HG02571 (cell line): ENCODE data around the gene MRPL32.
A peak's percentile ranks its signal among the peaks of the same experiment; 100 is the strongest.

Source experiments
- ATAC-seq: cut with Tn5 transposase; IDR thresholded peaks from one replicate; pipeline ENCODE4 v1.9.1; 2021; ENCODE audit warnings: mild to moderate bottlenecking, moderate library complexity; ENCODE audit not compliant: unreplicated experiment

The MRPL32 gene

DNA sequence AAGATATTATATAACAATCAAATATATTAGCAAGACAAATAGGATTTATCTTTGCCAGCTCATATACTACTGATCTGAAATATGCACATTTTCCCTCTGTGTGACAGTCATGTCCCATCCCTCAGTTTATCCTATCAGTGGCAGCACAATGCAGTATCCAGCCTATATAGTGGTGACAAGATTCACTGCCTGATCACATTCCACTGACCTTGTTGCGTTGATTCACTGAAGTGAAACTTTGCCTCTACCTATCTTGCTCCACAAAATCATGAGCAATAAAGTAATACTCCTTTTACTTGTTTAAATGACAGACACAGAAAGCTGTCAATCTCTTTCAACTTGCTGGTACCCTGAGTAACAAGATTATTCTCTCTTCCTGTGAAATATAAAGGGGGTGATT lies 6.5 kb upstream of the MRPL32 start:
- no peak for ATAC-seq

DNA sequence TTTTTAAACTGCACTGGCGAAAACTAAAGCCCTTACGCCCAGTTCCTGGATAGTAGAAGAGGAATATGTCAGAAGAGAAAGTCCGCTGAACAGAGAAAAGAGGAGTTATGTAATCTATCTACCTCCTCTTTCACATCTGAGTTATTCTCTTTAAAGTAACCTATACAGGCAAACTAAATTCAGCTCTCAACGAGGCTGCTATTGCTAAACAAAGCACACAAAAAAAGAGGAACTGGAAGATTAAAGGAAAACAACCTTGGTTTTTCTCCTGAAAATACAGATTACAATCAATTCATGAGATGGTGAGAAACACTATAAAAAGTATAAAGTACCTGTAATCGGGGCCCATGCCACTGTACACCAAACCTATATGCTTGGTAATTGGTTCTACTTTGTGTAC lies 6.0 kb upstream of the MRPL32 start:
- no peak for ATAC-seq

DNA sequence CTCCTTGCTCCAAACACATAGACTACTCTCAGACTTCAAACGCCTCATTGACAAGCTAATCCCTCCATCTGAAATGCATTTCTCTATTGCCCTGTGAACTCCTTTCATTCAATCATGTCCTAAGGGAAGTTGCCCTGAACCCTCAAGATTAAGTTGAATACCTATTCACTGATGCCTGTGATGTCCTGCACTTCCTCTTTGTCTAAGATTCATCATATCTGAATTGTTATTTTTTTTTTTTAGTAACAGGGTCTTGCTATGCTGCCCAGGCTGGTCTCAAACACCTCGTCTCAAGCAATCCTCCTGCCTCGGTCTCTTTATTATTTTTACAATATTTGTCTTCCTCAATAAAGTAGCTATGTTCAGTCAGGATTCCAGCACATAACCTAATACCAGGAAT lies 3.4 kb upstream of the MRPL32 start:
- no peak for ATAC-seq

DNA sequence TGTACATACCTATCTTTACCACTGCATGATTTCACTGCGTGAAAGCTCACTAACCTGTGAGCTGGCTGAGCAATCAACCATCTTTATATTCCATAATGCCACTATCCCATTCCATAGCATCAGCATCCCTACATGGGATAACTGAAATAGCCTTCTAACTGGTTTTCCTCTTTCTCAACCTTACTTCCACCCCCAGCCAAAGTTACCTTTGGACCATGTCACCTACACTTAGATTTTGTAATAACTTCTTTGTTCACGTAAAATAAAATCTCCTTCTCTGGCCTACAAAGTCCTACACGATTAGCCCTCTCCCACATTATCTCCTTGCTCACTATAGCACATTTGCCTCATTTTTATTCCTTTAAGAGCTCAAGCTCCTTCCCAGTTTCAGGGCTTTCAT lies 2.7 kb upstream of the MRPL32 start:
- no peak for ATAC-seq

DNA sequence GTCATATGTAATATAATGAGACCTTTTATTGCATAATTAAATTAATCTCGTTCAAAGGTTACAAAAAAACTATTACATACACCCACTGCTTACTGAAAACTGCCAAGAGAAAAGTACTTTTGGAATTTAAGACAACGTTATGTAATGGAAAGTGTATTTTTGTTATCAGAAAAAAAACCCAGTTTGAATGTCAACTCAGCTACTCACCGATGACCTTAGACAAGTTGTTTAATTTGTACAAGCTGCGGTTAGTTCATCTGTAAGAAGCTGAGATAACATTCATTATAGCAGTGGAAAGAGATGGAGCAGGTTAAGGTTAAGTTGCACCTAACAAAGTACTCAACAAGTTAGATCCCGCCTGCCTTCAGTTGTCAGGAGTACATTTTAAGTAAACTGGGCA lies 1.3 kb upstream of the MRPL32 start:
- ATAC-seq = no peak

DNA sequence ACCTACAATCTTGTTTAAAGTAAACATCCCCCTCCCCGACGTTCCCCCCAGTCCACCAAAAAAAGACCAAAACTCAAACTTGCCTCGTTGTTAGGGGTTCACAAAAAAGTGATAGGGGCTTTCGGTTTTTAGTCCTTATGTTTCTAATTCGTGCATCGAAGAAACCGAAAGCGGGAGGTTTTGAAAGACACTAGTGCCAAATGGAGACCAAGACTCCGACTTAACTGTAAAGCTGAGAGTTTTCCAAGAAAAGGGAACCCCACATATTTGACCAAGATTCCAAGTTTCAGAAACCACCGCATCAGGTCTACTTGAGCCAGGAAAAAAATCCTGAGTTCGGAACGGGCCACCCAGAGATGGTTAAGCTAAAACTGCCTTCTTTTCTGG lies 736 bp upstream of the MRPL32 start:
- no peak for ATAC-seq

DNA sequence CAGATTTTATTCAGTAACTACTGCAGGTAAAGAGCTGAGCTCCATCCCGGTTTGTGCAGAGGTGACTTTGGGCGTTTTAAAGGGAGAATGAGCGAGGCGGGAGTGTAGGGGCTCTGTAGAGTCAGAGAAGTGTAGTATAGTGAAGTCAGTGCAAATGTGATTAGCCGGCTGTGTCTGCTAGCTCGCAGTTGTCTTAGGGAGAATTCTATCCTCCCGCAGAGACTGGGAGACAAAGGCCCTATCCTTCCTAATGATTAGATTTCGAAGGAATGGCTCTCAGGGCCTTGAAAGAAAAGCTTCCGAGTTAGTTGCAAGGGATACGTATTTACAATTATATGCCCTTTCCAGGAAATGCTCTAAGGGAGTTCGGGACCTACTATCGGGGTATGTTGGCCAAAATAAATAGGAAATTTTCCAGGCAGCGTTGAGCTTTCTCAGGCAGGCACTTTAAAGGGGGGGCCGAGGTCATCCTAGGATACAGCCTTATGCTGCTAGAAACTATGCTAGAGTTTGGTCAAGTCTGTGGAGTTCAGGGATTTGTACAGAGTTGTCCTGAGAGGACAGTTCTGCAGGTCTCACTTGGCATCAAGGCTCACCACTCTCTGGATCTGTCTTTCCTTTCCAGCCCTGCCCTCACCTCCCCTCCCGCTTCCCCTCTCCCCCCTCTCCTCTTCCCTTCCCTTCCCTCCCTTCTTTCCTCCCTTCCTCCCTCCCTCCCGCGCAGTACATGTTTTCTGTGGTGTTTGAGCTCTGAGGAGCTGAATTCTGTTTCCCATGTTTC lies 825 bp downstream of the MRPL32 start:
- no peak for ATAC-seq

DNA sequence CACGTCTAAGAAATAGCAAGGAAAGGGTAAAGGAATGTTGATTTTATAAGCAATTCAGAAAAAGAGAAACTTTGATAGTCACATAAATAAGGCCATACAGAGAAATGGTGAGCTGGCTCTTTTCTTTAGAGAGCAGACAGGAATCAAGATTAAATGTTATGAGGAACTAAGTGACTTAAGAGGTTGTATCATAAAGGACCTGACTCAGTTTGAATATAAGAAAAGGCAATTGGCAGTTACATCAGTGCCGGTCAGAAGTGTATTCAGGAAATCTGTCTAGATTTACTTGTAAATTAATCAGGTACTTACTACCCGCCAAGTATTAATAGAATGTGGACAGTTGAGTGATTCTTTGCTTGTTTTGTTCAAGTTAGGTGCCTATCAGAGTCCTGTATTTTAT lies 2.1 kb downstream of the MRPL32 start:
- no peak for ATAC-seq

DNA sequence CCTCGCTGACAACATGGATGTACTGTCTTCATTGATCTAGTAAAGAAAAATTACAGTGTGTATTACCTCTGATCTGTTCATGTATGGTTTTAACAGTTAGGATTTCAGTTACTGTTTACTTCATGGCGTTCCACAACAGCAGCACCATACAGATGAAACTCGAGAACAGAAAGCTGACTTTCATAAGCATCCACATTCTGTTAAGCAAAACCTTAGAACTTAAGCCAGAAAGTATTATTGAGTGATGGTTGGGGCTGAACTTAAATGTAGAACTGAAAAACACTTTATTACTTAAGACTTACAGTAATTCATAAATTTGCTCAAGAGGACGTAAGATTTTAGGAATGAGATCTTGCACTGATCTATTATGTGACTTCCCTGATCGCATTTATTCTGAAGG lies 3.7 kb downstream of the MRPL32 start:
- ATAC-seq = no peak

DNA sequence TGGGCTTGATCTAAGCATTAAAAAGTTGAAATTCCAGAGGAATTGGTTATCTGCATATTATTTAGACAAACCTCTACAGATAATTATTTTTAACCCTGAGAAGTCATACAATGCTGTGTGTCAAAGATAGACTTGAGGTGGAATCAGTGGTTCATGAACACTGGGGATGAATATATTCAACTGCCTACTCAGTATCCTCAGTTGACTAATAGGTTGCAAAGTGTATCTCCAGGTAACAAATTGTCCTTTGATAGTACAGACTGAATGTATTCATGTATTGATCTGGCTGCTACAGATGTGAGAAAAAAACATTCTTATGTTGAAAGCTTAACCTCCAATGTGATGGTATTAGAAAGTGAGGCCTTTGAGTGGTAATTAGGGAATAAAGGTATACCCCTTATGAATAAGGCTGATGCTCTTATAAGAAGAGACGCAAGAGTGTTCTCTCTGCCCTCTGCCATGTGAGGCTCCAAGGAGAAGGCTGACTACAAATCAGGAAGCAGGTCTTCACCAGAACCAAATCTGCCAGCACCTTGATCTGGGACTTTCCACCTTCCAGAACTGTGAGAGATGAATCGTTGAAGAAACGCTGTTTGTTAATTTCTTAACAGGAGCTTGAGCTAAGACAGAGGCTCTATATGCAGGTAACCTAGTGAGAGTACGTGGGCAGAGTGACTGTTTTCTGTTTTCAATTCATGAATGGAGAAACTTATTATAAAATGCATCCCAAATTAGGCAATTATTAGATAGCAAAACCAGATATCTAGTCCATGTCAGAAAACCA lies 7.5 kb downstream of the MRPL32 start:
- no peak for ATAC-seq

DNA sequence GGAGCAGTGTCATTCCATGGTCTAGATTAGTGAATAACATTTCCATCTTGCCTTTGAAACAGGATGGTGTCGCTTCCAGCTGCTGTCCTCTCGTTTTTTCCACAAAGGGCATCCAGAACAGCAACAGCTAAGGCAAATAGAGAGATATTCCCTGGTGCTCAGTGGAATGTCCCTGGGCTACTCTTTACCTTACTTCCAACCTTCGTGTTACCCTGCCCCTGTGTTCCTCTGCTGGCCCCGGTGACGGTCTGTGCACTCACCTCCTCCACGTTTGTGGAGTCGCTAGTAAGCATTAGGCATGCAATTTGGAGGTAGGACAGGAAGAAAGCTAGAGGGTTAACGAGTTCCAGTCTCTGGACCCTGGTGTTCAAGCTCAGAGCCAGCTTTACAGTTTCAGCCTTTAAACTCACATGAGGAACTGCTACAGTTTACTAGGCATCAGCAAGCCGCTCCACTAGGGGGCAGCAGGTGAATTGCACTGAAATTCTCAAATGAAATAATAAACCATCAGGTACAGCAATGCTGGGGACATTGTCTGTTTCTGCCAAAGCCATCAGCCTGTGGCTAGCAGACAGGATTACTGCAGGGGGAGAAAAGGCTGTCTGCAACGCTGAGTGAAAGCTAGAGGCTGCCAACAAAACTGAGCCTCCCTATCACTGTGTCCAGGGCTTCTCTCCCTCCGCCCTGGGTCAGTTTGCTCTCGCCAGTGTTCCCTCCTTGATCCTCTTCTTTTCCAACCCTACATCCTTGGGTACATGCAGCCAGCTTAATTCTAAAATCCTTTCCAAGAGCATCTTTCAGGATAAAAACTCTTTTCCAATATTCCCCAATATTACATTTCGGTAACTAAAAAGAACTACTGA lies 9.0 kb downstream of the MRPL32 start:
- ATAC-seq = no peak

DNA sequence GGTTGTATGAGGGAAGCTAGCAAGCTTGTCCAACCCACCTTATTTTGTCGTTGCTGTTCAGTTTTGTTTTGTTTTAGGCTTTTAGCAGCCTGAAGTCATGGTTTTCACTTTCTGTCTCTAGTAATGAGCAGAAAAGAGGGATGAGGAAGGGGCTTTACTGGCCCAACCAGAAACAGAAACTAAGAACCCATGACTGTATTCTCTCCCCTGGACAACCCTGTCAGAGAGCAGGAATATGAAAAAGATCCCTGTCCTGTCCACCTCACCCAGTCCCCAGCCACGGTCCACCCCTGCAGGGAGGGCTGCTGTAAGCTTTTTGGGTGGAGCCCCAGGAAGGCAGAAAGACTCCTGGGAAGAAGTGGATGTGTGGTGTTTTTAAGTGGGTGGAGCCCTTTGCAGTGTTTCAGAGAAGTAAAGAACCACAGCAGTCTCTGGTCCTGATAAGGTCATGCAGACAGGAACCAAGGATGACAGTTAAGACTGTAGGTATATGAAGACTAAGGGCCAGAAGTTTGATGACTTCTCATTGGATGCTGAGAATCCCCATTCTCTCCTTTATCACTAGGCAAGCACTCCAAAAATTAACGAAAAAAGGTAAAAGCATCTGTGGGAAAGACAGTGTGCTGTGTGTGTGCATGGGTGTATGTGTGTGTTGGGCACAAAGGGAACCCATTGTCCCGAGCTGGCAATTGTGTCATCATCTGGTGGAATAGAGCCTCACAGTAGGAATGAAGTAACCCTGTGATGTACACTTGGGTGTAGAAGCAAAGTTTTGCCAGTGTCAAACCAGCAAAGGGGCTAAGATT lies 13.8 kb downstream of the MRPL32 start:
- ATAC-seq = peak; percentile 70

DNA sequence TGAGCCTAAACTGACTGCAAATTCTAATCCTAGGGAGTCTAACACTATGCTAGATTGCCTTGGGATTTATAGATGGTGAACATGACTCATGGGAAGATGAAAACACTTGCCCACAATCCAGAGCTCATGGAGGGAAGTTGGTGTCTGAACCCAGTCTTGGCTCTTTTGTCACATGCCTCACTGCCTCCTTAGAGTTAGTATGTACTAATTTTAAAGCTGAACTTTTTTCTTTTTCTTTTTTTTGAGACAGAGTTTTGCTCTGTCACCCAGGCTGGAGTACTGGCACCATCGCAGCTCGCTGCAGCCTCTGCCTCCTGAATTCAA lies 14.4 kb downstream of the MRPL32 start:
- no peak for ATAC-seq

DNA sequence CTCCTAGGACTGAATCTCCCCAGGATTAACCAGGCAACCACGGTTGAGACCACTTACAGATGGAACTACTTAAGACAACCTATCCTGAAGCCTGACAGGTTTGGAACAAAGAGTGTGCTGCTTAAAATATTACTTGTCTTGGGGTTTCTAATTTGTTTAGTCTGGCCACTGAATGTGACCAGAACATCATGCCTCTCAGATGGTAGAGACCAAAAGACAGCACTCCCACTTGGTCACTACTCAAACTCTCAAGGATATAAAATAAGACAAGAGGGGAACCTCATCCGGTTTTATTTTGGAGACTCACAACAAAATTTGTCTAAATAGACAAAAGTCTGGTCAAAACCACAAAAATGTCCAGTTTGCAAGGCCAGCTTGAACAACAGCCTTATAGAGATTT lies 15.3 kb downstream of the MRPL32 start:
- ATAC-seq = no peak

DNA sequence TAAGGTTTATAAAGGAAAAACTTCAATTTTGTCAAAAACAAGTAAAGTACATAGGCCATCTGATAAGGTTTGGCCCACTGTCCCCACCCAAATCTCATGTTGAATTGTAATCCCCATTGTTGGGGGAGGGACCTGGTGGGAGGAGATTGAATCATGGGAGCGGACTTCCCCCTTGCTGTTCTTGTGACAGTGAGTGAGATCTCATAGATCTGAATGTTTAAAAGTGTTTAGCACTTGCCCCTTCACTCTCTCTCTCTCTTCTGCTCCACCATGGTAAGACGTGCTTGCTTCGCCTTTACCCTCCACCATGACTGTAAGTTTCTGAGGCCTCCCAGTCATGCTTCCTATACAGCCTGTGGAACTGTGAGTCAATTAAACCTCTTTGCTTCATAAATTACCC lies 18.2 kb downstream of the MRPL32 start:
- no peak for ATAC-seq

DNA sequence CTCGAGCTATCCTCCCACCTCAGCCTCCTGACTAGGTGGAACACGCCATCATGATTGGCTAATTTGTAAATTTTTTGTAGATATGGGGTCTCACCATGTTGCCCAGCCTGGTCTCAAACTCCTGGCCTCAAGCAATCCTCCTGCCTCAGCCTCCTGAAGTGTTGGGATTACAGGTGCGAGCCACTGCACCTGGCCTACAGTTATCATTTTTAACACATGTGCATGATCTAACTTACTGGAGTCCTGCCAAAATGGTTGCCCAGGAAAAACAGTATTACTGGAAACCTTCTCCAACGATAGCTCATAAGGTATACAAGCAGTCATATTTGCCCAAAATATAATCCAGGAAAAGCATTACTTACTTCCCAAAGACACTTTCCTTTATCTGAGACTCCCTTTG lies 20.2 kb downstream of the MRPL32 start:
- no peak for ATAC-seq

DNA sequence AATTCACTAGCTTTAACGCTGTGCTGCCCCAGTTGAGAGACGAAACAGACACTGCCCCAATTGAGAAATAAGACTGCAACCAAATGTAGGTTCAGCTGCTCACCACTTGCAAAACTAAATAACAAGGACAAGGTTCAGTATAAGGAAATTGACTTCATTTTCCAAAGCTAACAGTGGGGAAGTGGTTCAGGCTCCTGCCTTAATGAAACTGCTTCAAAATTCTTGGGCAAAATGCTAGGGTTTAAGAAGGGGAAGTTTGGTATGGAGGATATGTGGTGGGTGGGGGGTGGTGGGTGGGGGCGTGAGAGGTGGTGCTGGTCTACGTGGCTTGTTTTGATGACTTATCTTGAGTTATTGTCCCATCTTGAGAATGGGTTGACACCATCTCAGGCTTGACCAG lies 21.8 kb downstream of the MRPL32 start:
- no peak for ATAC-seq

DNA sequence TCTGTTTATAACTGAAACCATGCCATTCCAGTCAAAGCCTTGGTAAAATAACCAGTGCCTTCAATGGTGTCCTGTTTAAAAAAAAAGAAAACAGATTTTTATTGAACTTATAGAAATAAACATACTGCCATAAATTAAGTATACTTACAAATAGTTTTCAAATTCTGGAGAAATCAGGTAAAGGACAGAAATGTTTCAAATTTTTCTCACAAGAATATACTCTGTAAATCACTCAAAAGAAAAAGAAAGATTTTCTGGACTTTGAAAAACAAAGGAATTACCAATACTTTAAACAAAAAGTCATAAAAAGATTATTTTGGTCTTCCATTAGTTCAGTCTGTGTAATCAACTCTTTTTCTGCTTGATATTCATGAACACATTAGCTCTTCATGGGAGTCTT lies 23.9 kb downstream of the MRPL32 start:
- ATAC-seq = no peak

DNA sequence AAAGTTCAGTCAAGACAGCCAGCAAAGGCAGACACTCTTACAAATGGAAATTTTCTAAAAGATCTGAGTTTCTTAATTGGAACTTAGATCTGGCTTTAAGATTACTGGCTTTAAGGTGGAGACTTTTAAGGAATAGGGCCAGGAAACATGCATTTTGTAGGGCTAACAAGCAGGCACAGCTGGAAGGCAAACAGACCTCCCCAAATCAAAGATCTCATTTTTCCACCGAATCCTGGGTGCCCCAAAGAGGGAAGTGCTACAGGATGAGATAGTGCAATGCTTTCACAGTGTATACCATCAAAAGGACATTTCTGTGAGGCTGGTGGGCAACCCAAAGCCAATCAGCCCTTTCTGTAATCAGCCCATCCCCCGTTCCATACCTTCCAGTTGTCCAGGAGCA lies 27.4 kb downstream of the MRPL32 start:
- ATAC-seq = no peak

DNA sequence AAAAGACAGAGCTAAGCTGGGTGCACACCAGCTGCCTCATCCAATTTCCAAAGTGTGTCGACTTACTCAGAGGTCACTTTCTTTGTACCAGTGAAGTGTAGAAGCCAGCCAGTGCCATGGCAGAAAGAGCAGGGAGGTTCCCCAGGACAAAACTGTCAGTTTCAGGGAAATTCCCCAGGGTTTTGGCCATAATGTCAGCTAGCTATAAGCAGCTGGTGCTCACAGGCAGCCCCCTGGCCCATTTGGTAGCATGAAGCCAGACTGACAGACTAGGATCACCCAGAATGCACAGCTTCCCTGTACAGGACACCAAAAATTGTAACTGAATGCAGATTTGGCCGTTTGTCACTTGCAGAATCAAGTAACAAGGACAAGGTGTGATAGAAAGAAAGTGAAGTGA lies 28.6 kb downstream of the MRPL32 start:
- ATAC-seq = no peak

DNA sequence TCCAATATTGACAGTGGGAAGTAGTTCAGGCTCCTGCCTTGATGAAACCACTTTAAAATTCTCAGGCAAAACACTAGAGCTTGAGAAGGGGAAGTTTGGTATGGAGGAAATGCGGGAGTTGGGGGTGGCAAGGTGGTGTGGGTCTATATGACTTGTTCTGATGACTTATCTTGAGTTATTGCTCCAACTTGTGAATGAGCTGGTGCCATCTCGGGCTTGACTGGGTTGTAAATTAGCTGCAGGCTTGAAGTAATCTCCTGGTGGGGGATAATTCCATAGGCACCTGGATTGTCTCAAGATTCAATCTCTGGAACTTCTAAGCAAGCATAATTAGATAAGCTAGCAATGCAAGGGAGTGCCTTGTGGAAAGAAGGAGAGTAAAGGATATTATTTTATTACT lies 29.0 kb downstream of the MRPL32 start:
- no peak for ATAC-seq
